Neural cell (in vitro differentiated cells): ENCODE measurements around the gene CMTM5. TPM values are rescaled to one million over a fixed set of nuclear protein-coding genes. Genes with fewer than 3 reads are reported as not detected.

Experiments
- H2AFZ ChIP-seq: fragments of 200-600, 300-800 bp; sonication (generic), shearing (Covaris generic); 2 replicates; pipeline ENCODE4 v1.6.0; 2014; ENCODE audit warnings: low read depth, mild to moderate bottlenecking, antibody characterized with exemption, low read length, moderate library complexity
- H3F3A ChIP-seq: fragments of 200-600 bp; shearing (Covaris generic); 2 replicates; pipeline ENCODE4 v1.6.1; 2016; ENCODE audit warnings: mild to moderate bottlenecking, moderate library complexity, mixed read lengths, antibody characterized with exemption, low read length; ENCODE audit not compliant: insufficient read depth, poor library complexity, severe bottlenecking
- H3K27ac ChIP-seq: fragments of 200-600, 300-800 bp; sonication (generic), shearing (Covaris generic); 2 replicates; pipeline ENCODE4 v1.5.1; 2014; ENCODE audit warnings: mild to moderate bottlenecking, low read length, moderate library complexity
- H3K27me3 ChIP-seq: fragments of 300-800, 200-600 bp; sonication (generic), shearing (Covaris generic); 2 replicates; pipeline ENCODE4 v1.6.0; 2014; ENCODE audit warnings: mild to moderate bottlenecking, low read depth, low read length, moderate library complexity; ENCODE audit not compliant: insufficient read depth
- H3K36me3 ChIP-seq: fragments of 300-800, 200-600 bp; sonication (generic), shearing (Covaris generic); 2 replicates; pipeline ENCODE4 v1.5.1; 2014; ENCODE audit warnings: mild to moderate bottlenecking, antibody characterized with exemption, low read length, moderate library complexity; ENCODE audit not compliant: insufficient read depth
- H3K4me2 ChIP-seq: fragments of 300-800, 200-600 bp; sonication (generic), shearing (Covaris generic); 2 replicates; pipeline ENCODE4 v1.6.0; 2014; ENCODE audit warnings: mild to moderate bottlenecking, low read length
- H3K4me3 ChIP-seq: fragments of 300-800, 200-600 bp; sonication (generic), shearing (Covaris generic); 2 replicates; pipeline ENCODE4 v1.5.1; 2014; ENCODE audit warnings: mild to moderate bottlenecking, low read length, moderate library complexity
- H3K79me2 ChIP-seq: fragments of 200-600 bp; shearing (Covaris generic); replicated peaks from 2 replicates; pipeline ENCODE4 v1.6.0; 2014; ENCODE audit warnings: mild to moderate bottlenecking, low read length, moderate library complexity; ENCODE audit not compliant: insufficient read depth
- H3K9ac ChIP-seq: fragments of 300-800, 200-600 bp; sonication (generic), shearing (Covaris generic); 2 replicates; pipeline ENCODE4 v1.6.1; 2016; ENCODE audit warnings: mild to moderate bottlenecking, low read length, mixed read lengths
- H3K9me2 ChIP-seq: fragments of 200-600 bp; shearing (Covaris generic); 2 replicates; pipeline ENCODE4 v1.6.1; 2016; ENCODE audit warnings: mild to moderate bottlenecking, low read length, mixed read lengths; ENCODE audit not compliant: insufficient read depth
- H3K9me3 ChIP-seq: fragments of 200-600, 300-800 bp; sonication (generic), shearing (Covaris generic); 2 replicates; pipeline ENCODE4 v1.6.1; 2016; ENCODE audit warnings: mild to moderate bottlenecking, mixed run types, low read length, moderate library complexity, mixed read lengths
- H4K20me1 ChIP-seq: fragments of 200-600 bp; shearing (Covaris generic); 2 replicates; pipeline ENCODE4 v1.6.1; 2016; ENCODE audit warnings: mild to moderate bottlenecking, mixed run types; ENCODE audit not compliant: insufficient read depth
- CTCF ChIP-seq: fragments of 450-650 bp; IDR thresholded peaks from 2 replicates; pipeline ENCODE4 v1.5.1; 2014; ENCODE audit warnings: antibody characterized with exemption, mild to moderate bottlenecking, moderate library complexity; ENCODE audit not compliant: poor library complexity, severe bottlenecking
- EP300 ChIP-seq: fragments of 450-650 bp; conservative IDR thresholded peaks from 2 replicates; pipeline ENCODE4 v1.6.1; 2014; ENCODE audit warnings: antibody characterized with exemption, mild to moderate bottlenecking, moderate library complexity; ENCODE audit not compliant: poor library complexity, severe bottlenecking
- EZH2 ChIP-seq: fragments of 200-600, 300-800 bp; shearing (Covaris generic), sonication (generic); IDR thresholded peaks from 2 replicates; pipeline ENCODE4 v1.6.1; 2014; ENCODE audit warnings: antibody characterized with exemption, low read length, borderline replicate concordance, mild to moderate bottlenecking; ENCODE audit not compliant: insufficient read depth, poor library complexity, severe bottlenecking
- MXI1 ChIP-seq: fragments of 450-650 bp; conservative IDR thresholded peaks from 2 replicates; pipeline ENCODE4 v1.6.1; 2014; ENCODE audit warnings: antibody characterized with exemption, mild to moderate bottlenecking; ENCODE audit not compliant: poor library complexity, severe bottlenecking
- POLR2AphosphoS5 ChIP-seq: IDR thresholded peaks from 2 replicates; pipeline ENCODE4 v1.6.1; 2012
- RAD21 ChIP-seq: fragments of 450-650 bp; conservative IDR thresholded peaks from 2 replicates; pipeline ENCODE4 v1.6.1; 2014; ENCODE audit warnings: antibody characterized with exemption, mild to moderate bottlenecking, moderate library complexity
- REST ChIP-seq: IDR thresholded peaks from 2 replicates; pipeline ENCODE4 v1.6.1; 2012; ENCODE audit warnings: borderline replicate concordance
- SMC3 ChIP-seq: fragments of 450-650 bp; conservative IDR thresholded peaks from 2 replicates; pipeline ENCODE4 v1.6.1; 2014; ENCODE audit warnings: antibody characterized with exemption, mild to moderate bottlenecking, moderate library complexity; ENCODE audit not compliant: poor library complexity
- TAF1 ChIP-seq: IDR thresholded peaks from 2 replicates; pipeline ENCODE4 v1.6.1; 2012; ENCODE audit warnings: low read depth
- polyA plus RNA-seq: library from polyadenylated mRNA; depleted of rRNA; stranded (reverse); fragments of >200 nt; gene quantifications from 2 replicates; pipeline ENCODE4 v1.2.3, GENCODE V29; 2014

The CMTM5 gene
- polyA plus RNA-seq, 1 donor from 2014 or later, result not detected

GRCh38 chr14:23372509-23372908 lies 4.3 kb upstream of the CMTM5 start, which contains the start of gene IL25:
Gene IL25 (plus strand): TSS chr14:23372809.
- Histone ChIP-seq H3K27me3 (no peaks in the 10 kb centered on the region), H2AFZ (no peak within 1 kb of the TSS)
- TF ChIP-seq RAD21 (no peak), REST (no peak), CTCF (no peak), EP300 (no peak), POLR2AphosphoS5 (no peak), MXI1 (no peak)

GRCh38 chr14:23373041-23373440 lies 3.8 kb upstream of the CMTM5 start:
- no peaks in the 10 kb centered on the region for H3K27me3 ChIP-seq
- no peaks in the 10 kb centered on the region for H3F3A ChIP-seq
- no peaks in the 10 kb centered on the region for H3K36me3 ChIP-seq
- no peaks in the 10 kb centered on the region for H4K20me1 ChIP-seq
- no peak overlapping the region for H3K27ac ChIP-seq
- no peaks in the 10 kb centered on the region for H3K9me2 ChIP-seq
- H3K9me3 ChIP-seq, result no peaks in the 10 kb centered on the region
- H3K4me2 ChIP-seq, result no peak overlapping the region
- no peaks in the 10 kb centered on the region for H3K79me2 ChIP-seq
- H3K4me3 ChIP-seq, result no peak overlapping the region
- no peak overlapping the region for H3K9ac ChIP-seq
- H2AFZ ChIP-seq, result no peak overlapping the region
- no peak for TF ChIP-seq REST
- TF ChIP-seq MXI1, result no peak
- TF ChIP-seq CTCF, result no peak
- TF ChIP-seq POLR2AphosphoS5, result no peak
- TF ChIP-seq SMC3, result no peak
- no peak for TF ChIP-seq EP300
- TF ChIP-seq RAD21, result no peak
- TF ChIP-seq EZH2, result no peak
- no peak for TF ChIP-seq TAF1

More at GRCh38 chr14:23372509-23372908, 4.3 kb upstream of the CMTM5 start, which contains the start of gene IL25:
- Histone ChIP-seq H3K36me3 (no peaks in the 10 kb centered on the region), H3F3A (no peaks in the 10 kb centered on the region), H3K4me3 (no peak within 1 kb of the TSS), H3K79me2 (no peaks in the 10 kb centered on the region), H3K27ac (no peak within 1 kb of the TSS), H3K9ac (no peak within 1 kb of the TSS), H3K9me2 (no peaks in the 10 kb centered on the region), H3K4me2 (no peak within 1 kb of the TSS), H4K20me1 (no peaks in the 10 kb centered on the region), H3K9me3 (no peaks in the 10 kb centered on the region)
